HepG2 (cell line): ENCODE results near the gene KBTBD13. TPM values are rescaled to one million over a fixed set of nuclear protein-coding genes. Genes with fewer than 3 reads are reported as not detected.

Experiments used
- DMTF1 ChIP-seq: sonication (generic); formaldehyde crosslinking; IDR thresholded peaks from 2 replicates; pipeline ENCODE4 v1.4.0; 2020; ENCODE audit warnings: mild to moderate bottlenecking, missing genetic modification reagents
- DPF2 ChIP-seq: sonication (generic); formaldehyde crosslinking; IDR thresholded peaks from 2 replicates; pipeline ENCODE4 v1.4.0; 2020; ENCODE audit warnings: mild to moderate bottlenecking, low read depth, missing genetic modification reagents, borderline replicate concordance
- KLF15 ChIP-seq: sonication (generic); formaldehyde crosslinking; IDR thresholded peaks from 2 replicates; pipeline ENCODE4 v1.8.1; 2023; ENCODE audit warnings: borderline replicate concordance, mild to moderate bottlenecking, inconsistent platforms, missing genetic modification reagents, mixed read lengths
- SMAD3 ChIP-seq: sonication (generic); formaldehyde crosslinking; IDR thresholded peaks from 2 replicates; pipeline ENCODE4 v1.4.0; 2020; ENCODE audit warnings: missing genetic modification reagents
- STAG1 ChIP-seq: sonication (generic); formaldehyde crosslinking; IDR thresholded peaks from 2 replicates; pipeline ENCODE4 v1.4.0; 2020; ENCODE audit warnings: missing genetic modification reagents
- TSC22D2 ChIP-seq: sonication (generic); formaldehyde crosslinking; IDR thresholded peaks from 2 replicates; pipeline ENCODE4 v1.5.1; 2020; ENCODE audit warnings: missing genetic modification reagents, mild to moderate bottlenecking, borderline replicate concordance
- ZBTB10 ChIP-seq: sonication (generic); formaldehyde crosslinking; IDR thresholded peaks from 2 replicates; pipeline ENCODE4 v1.4.0; 2020; ENCODE audit warnings: missing genetic modification reagents, borderline replicate concordance
- ZFX ChIP-seq: sonication (generic); formaldehyde crosslinking; IDR thresholded peaks from 2 replicates; pipeline ENCODE4 v1.4.0; 2020; ENCODE audit warnings: mild to moderate bottlenecking, low read depth, missing genetic modification reagents, moderate library complexity
- ZMYM4 ChIP-seq: sonication (generic); formaldehyde crosslinking; IDR thresholded peaks from 2 replicates; pipeline ENCODE4 v1.8.1; 2023; ENCODE audit warnings: mild to moderate bottlenecking, missing genetic modification reagents
- ZNF329 ChIP-seq: sonication (generic); formaldehyde crosslinking; IDR thresholded peaks from 2 replicates; pipeline ENCODE4 v1.9.0; 2021; ENCODE audit warnings: low read depth, mild to moderate bottlenecking, missing genetic modification reagents
- ZNF552 ChIP-seq: sonication (generic); formaldehyde crosslinking; IDR thresholded peaks from 2 replicates; pipeline ENCODE4 v1.9.0; 2022; ENCODE audit warnings: missing genetic modification reagents, mild to moderate bottlenecking, borderline replicate concordance
- ZNF790 ChIP-seq: sonication (generic); formaldehyde crosslinking; IDR thresholded peaks from 2 replicates; pipeline ENCODE4 v1.8.0; 2022; ENCODE audit warnings: missing genetic modification reagents, mild to moderate bottlenecking, borderline replicate concordance
- polyA plus RNA-seq, 8 experiments: library from polyadenylated mRNA; depleted of rRNA in 3 of 8; stranded (reverse) in 7 of 8; unstranded in 1 of 8; fragments of >200 nt; fragmentation: Illumina TruSeq in 4 of 8; extraction: Trizol in 4 of 8; gene quantifications; 2 replicates each; pipeline versions ENCODE4 v1.2.1 to v1.2.3, GENCODE V29; 2011 to 2016; ENCODE audit warnings: low read depth in 4 of 8, missing spikeins in 1 of 8, mixed read lengths in 1 of 8; ENCODE audit not compliant: insufficient read depth in 1 of 8
- total RNA-seq, 5 experiments: library from RNA; depleted of rRNA; stranded (reverse); fragments of >200 nt; fragmentation: Illumina TruSeq; extraction: Trizol; gene quantifications; 2 replicates each; pipeline ENCODE4 v1.2.3, GENCODE V29; 2016; ENCODE audit warnings: low read depth in 1 of 5
- TF ChIP-seq, protein P1 (sequence below): sonication (generic); formaldehyde crosslinking; IDR thresholded peaks from 2 replicates; pipeline ENCODE4 v1.4.0; 2020; ENCODE audit warnings: missing genetic modification reagents
- TF ChIP-seq, protein P2 (sequence below): sonication (generic); formaldehyde crosslinking; IDR thresholded peaks from 2 replicates; pipeline ENCODE4 v1.4.0; 2020; ENCODE audit warnings: missing genetic modification reagents
- TF ChIP-seq, protein P3 (sequence below): sonication (generic); formaldehyde crosslinking; IDR thresholded peaks from 2 replicates; pipeline ENCODE4 v1.9.0; 2022; ENCODE audit warnings: missing genetic modification reagents, mild to moderate bottlenecking, borderline replicate concordance

Gene KBTBD13
- total and polyA plus RNA-seq, 2 of the 13 experiments (the other 11 are each of a cell fraction or from before 2014, with no cell fraction given): not detected

GRCh38 chr15:65028921-65029735 is 47.4 kb upstream of the KBTBD13 start, which contains the start of gene MTFMT (continued):
- TF ChIP-seq STAG1: peak; percentile 6; the same call in 1 of the 2 replicates
- TF ChIP-seq, protein P1, sequence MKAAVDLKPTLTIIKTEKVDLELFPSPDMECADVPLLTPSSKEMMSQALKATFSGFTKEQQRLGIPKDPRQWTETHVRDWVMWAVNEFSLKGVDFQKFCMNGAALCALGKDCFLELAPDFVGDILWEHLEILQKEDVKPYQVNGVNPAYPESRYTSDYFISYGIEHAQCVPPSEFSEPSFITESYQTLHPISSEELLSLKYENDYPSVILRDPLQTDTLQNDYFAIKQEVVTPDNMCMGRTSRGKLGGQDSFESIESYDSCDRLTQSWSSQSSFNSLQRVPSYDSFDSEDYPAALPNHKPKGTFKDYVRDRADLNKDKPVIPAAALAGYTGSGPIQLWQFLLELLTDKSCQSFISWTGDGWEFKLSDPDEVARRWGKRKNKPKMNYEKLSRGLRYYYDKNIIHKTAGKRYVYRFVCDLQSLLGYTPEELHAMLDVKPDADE: no peak
- TF ChIP-seq ZFX (CRISPR knock-in tag): peak; percentile 95
- peak; percentile 58 for TF ChIP-seq ZMYM4 (CRISPR knock-in tag)
- TF ChIP-seq KLF15 (CRISPR knock-in tag): no peak
- TF ChIP-seq, protein P2, sequence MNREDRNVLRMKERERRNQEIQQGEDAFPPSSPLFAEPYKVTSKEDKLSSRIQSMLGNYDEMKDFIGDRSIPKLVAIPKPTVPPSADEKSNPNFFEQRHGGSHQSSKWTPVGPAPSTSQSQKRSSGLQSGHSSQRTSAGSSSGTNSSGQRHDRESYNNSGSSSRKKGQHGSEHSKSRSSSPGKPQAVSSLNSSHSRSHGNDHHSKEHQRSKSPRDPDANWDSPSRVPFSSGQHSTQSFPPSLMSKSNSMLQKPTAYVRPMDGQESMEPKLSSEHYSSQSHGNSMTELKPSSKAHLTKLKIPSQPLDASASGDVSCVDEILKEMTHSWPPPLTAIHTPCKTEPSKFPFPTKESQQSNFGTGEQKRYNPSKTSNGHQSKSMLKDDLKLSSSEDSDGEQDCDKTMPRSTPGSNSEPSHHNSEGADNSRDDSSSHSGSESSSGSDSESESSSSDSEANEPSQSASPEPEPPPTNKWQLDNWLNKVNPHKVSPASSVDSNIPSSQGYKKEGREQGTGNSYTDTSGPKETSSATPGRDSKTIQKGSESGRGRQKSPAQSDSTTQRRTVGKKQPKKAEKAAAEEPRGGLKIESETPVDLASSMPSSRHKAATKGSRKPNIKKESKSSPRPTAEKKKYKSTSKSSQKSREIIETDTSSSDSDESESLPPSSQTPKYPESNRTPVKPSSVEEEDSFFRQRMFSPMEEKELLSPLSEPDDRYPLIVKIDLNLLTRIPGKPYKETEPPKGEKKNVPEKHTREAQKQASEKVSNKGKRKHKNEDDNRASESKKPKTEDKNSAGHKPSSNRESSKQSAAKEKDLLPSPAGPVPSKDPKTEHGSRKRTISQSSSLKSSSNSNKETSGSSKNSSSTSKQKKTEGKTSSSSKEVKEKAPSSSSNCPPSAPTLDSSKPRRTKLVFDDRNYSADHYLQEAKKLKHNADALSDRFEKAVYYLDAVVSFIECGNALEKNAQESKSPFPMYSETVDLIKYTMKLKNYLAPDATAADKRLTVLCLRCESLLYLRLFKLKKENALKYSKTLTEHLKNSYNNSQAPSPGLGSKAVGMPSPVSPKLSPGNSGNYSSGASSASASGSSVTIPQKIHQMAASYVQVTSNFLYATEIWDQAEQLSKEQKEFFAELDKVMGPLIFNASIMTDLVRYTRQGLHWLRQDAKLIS (CRISPR knock-in tag): no peak
- TF ChIP-seq TSC22D2 (CRISPR knock-in tag): no peak
- TF ChIP-seq ZNF329 (CRISPR knock-in tag): no peak
- TF ChIP-seq SMAD3 (CRISPR knock-in tag): no peak; the same call in 1 of the 2 replicates
- TF ChIP-seq, protein P3, sequence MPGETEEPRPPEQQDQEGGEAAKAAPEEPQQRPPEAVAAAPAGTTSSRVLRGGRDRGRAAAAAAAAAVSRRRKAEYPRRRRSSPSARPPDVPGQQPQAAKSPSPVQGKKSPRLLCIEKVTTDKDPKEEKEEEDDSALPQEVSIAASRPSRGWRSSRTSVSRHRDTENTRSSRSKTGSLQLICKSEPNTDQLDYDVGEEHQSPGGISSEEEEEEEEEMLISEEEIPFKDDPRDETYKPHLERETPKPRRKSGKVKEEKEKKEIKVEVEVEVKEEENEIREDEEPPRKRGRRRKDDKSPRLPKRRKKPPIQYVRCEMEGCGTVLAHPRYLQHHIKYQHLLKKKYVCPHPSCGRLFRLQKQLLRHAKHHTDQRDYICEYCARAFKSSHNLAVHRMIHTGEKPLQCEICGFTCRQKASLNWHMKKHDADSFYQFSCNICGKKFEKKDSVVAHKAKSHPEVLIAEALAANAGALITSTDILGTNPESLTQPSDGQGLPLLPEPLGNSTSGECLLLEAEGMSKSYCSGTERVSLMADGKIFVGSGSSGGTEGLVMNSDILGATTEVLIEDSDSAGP: peak; percentile 78; the same call in 1 of the 2 replicates
- no peak for TF ChIP-seq ZNF552 (CRISPR knock-in tag)
- no peak for TF ChIP-seq ZNF790 (CRISPR knock-in tag)
- TF ChIP-seq ZBTB10 (CRISPR knock-in tag): no peak
- no peak for TF ChIP-seq DPF2
- TF ChIP-seq DMTF1 (CRISPR knock-in tag): no peak
